HK-2 (cell line): ENCODE data around the gene LBR.
A peak's percentile ranks its signal among the peaks of the same experiment; 100 is the strongest.

Experiments used
- DNase-seq: peaks from one replicate; pipeline ENCODE4 v3.0.0-alpha.2; 2018; ENCODE audit not compliant: unreplicated experiment

The LBR gene

GRCh38 chr1:225446595-225446960 lies 18.7 kb upstream of the LBR start:
- DNase-seq = no peak

GRCh38 chr1:225445639-225446594 lies 18.1 kb upstream of the LBR start:
- DNase-seq = no peak

GRCh38 chr1:225442123-225442505 lies 14.3 kb upstream of the LBR start:
- DNase-seq = no peak

GRCh38 chr1:225441314-225442122 lies 13.7 kb upstream of the LBR start:
- no peak for DNase-seq

- no peak for DNase-seq
Observed at GRCh38 chr1:225440380-225441221, 12.8 kb upstream of the LBR start.

- no peak for DNase-seq
Observed at GRCh38 chr1:225437710-225438437, 10.0 kb upstream of the LBR start.

- DNase-seq = no peak
Observed at GRCh38 chr1:225435957-225436392, 8.1 kb upstream of the LBR start.

GRCh38 chr1:225435487-225435886 lies 7.6 kb upstream of the LBR start:
- DNase-seq = no peak

- no peak for DNase-seq
Observed at GRCh38 chr1:225435076-225435475, 7.2 kb upstream of the LBR start.

- no peak for DNase-seq
Observed at GRCh38 chr1:225434046-225434445, 6.2 kb upstream of the LBR start.

- DNase-seq = no peak
Observed at GRCh38 chr1:225431081-225431863, 3.4 kb upstream of the LBR start.

GRCh38 chr1:225430301-225430700 lies 2.5 kb upstream of the LBR start:
- no peak for DNase-seq

GRCh38 chr1:225428881-225429455 lies 1.1 kb upstream of the LBR start:
- DNase-seq = no peak

GRCh38 chr1:225428068-225428880 lies 436 bp upstream of the LBR start:
- DNase-seq = peak; percentile 93

GRCh38 chr1:225426395-225427234 lies 1.2 kb downstream of the LBR start:
- peak; percentile 42 for DNase-seq

GRCh38 chr1:225425201-225425786 lies 2.5 kb downstream of the LBR start:
- no peak for DNase-seq

GRCh38 chr1:225424562-225425200 lies 3.2 kb downstream of the LBR start:
- DNase-seq = no peak
